ENCODE results near the gene ALG9.
"Not testable (repeated sequence)": the region's sequence is repeated elsewhere in the genome, so short reads cannot be mapped to it uniquely, and the experiment has no call there.

The ALG9 gene, protein sequence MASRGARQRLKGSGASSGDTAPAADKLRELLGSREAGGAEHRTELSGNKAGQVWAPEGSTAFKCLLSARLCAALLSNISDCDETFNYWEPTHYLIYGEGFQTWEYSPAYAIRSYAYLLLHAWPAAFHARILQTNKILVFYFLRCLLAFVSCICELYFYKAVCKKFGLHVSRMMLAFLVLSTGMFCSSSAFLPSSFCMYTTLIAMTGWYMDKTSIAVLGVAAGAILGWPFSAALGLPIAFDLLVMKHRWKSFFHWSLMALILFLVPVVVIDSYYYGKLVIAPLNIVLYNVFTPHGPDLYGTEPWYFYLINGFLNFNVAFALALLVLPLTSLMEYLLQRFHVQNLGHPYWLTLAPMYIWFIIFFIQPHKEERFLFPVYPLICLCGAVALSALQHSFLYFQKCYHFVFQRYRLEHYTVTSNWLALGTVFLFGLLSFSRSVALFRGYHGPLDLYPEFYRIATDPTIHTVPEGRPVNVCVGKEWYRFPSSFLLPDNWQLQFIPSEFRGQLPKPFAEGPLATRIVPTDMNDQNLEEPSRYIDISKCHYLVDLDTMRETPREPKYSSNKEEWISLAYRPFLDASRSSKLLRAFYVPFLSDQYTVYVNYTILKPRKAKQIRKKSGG

DNA sequence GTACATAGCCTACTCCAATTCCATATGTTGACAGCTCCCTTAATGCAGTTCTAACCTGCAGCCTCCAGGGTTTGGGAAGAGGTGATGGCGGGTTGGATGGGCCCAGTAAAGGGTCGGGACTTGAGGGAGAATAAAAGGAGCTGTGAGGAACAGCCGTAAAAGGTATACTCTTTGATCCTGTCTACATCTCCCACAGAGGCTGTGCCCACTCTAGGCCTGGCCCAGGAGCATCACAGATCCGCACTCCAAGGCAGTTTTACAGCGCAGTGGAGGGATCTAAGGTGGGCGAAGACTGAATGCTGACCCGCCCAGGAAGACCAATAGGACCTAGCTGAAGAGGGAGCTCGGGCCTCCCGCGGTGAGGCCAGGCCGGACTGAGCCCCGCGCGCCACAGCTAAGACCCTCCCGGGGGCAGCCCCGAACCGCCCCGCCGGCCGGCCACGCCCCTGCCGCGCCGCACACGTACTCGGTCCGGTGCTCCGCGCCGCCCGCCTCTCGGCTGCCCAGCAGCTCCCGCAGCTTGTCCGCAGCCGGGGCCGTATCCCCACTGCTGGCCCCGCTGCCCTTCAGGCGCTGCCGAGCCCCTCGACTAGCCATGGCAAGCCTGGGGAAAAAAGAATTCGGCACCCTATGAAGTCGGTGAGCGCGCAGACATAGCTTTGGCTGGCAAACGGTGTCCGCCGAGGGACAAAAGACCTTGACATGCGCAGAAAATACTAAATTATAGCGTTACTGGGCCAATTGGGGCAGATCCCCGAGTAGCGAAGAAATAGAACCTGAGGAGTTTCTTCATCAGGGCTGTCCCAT, at the start of gene ALG9:
Gene ALG9 (minus strand): TSS at position 696 of the 807 bp plus-strand sequence. CDS start 99 bp downstream, at position 597.
- peak; percentile 76 to 85 for DNase-seq (ENCODE audit: low read depth in 2 of 2)

DNA sequence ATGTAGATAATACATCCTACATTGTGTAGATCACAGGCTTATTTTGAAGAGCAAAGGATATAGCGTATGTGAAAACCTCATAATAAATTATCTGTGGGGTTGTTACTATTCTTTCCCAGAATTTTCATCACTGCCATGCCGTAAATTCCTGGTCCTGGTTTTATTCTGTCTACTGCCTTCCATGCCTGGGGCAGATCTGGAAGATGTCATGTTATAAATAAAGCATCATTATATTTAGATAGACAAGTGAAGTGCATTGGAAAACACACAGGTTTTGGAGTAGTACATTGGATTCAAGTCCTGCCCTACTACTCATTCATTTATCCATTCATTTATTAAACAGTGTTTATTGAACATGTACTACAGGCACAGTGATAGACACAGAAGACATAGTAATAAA, 49.5 kb upstream of the ALG9 start:
- DNase-seq (ENCODE audit: low read depth in 2 of 2) = no peak

DNA sequence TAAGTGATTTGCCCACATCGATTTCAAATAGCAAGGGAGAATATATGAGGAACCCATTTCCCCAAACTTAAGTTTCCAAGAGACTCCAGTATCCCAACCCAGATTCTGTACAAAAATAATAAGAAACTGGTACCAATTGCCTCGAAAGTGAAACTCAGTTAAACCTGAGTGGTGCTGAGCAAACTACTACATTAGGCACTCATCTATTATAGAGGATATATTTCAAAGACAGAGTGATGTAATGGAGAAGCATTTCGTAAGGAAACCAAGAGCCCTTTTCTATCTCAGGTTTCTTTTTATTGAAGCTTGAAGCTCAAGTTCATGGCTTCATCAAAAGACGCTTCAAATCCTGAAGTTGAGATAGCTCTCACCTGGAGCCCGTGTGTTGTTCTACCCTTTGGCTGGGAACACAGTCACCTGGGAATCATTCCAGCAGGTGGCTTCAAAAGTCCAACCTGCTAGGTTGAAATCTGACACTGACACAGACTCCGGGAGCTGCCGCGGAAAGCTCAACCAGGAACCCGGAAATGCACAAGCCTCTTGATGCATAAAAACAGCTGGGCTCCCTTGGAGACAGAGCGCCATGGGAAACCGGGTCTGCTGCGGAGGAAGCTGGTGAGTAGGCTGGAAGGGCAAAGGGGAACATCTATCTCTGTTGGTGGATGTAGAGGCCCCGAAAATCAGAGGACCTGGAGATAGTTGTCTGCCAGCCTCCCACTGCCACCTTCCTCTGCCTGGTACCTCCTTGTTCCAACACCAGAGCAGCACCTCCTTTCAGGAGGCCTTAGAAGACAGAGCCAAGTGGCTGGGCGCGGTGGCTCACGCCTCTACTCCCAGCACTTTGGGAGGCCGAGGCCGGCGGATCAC, 47.2 kb upstream of the ALG9 start, which contains the start of gene C11orf52:
Gene C11orf52 (plus strand): TSS at position 524 of the 867 bp plus-strand sequence. CDS start 60 bp downstream, at position 584.
- DNase-seq (ENCODE audit: low read depth in 2 of 2) = no peak

DNA sequence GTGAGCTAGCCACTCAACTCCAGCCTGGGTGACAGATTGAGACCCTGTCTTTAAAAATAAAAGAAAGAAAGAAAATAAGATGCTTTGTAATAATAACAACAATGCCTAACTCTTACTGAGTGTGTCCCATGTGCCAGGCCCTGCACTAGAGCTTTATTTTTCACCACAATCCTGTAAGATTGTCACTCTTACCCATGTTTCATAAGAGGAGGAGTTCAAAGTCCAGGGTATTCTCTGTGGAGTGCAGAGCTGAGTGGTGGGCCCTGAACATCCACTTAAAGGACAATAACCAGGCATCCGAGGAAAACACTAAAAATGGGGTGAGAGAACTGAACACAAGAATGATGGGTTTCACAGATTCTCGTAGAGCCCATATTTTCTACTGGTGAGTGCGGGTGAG, 46.4 kb upstream of the ALG9 start:
- no peak for DNase-seq (ENCODE audit: low read depth in 2 of 2)

DNA sequence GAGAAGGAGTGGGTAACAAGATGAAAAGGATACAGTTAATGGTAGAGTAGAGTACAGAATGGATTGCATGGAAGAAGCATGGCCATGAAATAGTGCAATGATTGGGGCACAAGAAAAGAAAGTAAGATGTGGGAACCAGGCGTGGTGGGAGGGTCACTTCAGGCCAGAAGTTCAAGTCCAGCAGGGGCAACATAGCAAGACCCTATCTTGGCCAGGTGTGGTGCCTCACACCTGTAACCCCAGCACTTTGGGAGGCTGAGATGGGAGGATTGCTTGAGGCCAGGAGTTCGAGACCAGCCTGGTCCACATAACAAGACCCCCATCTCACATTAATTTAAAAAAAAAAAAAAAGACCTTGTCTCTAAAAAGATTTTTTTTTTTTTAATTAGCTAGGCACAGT, 45.9 kb upstream of the ALG9 start:
- DNase-seq (ENCODE audit: low read depth in 2 of 2) = no peak

DNA sequence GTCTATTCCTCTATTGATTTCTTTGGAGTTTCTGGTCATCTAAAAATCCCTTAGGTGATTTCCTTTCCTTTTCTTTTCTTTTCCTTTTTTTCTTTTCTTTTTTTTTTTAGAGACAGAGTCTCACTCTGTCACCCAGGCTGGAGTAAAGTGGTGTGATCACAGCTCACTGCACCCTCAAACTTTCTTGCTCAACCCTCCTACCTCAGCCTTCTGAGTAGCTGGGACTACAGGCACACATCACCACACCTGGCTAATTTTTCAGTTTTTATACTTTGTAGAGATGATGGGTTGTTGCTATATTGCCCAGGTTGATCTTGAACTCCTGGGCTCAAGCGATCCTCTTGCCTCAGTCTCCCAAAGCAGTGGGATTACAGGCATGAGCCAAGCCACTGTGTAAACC, 45.4 kb upstream of the ALG9 start:
- DNase-seq (ENCODE audit: low read depth in 2 of 2) = no peak

DNA sequence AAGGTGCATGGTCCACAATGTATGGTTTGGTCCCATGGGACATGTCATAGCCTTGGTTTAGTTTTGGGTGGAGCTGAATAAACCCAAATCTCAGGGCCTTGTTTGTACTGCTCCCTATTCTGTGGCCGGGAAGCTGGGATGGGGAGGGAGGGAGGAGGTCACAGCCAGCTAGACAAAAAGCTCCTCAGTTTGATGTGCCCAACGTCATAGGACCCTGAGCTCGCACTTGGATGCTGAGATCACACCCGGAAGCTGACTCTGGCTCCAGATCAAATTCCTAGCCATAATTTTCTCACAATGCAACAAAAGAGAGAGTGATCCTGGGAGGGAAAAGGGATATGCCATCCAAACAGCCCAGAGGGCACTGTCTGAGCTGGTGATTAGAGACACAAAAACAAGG, 42.6 kb upstream of the ALG9 start:
- no peak for DNase-seq (ENCODE audit: low read depth in 2 of 2)

DNA sequence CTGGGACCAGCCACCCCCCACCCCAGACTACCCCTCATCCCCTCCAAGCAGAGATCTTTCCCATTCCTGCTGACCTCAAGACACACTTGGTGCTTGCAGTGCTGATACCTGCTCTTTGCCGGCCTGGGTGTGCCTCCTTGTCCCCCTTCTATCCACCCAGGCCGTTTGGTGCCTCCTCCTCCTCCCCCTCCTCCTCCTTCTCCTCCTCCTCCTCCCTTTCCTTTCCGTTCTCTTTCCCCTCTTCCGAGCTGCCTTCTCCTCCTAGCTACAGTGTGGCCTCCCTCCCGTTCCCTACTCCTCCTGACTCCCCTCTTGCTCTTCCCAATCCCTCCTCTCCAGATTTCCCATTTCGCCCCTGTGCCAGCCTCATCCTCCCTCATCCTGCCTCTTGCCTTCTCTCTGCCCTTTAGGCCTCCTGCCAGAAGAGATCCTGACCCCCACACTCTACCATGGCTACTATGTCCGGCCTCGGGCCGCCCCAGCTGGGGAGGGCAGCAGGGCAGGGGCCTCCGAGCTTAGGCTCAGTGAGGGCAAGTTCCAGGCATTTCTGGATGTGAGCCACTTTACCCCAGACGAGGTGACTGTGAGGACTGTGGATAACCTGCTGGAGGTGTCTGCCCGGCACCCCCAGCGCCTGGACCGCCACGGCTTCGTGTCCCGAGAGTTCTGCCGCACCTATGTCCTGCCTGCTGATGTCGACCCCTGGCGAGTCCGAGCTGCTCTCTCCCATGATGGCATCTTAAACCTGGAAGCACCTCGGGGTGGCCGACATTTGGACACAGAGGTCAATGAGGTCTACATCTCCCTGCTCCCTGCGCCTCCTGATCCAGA, 41.9 kb upstream of the ALG9 start:
- DNase-seq (ENCODE audit: low read depth in 2 of 2) = no peak

DNA sequence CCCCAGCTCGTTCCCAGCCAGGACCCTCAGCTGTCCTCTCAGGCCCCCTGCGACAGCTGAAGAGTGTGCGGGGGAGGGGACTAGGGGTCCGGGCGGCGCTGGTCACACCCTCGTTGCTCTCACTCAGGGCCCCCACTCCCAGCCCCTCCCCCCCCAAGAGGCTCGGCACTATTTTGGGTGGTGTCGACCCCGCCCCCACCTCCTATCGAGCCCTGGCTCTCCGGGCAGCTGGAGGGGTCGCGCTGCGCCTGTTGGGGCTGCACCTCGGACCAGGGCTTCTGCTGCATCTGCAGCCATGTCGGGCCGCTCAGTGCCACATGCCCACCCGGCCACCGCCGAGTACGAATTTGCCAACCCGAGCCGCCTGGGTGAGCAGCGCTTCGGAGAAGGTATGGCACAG, 41.2 kb upstream of the ALG9 start, which contains the start of gene HSPB2:
Gene HSPB2 (plus strand): TSS at position 200 of the 400 bp plus-strand sequence. CDS start 96 bp downstream, at position 296.
- DNase-seq (ENCODE audit: low read depth in 2 of 2) = no peak

DNA sequence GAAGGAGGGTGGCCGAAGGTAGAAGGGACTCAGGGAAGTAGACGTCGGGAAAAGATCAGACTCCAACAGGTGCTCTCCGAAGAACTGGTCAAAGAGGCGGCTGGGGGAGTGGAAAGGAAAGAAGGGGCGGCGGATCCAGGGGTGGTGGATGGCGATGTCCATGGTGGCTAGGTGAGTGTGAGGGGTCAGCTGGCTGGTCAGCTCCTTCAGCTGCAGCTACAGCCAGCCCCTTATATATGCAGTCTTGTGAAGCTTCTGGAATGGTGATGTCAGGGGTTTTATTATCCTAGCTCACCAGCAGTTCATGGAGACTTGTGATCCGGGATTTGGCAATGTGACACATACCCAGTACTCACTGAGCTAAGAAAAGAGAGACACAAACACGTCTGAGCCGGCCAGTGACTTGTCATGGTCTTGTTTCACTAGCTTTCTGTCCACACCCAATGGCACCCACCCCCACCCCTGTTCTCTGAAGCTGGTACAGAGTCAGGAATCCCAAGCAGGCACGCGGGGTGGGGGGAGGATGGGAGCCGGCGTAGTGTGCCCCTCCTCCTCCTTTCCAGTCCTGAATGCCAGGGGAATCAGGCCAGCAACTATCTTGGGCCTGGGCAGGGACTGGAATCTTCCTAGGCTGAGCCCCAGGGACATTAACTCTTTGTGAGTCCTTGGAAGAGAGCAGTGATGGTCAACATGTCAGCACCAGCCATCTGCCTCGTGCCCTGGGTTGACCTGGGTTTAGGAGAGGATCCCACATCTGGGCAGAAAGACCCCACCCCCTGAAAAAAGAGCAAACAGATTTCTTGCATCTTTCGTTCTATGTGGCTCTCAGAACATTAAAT, 40.4 kb upstream of the ALG9 start, which contains the start of gene CRYAB:
Gene CRYAB (minus strand): TSS at position 208 of the 839 bp plus-strand sequence. CDS start 46 bp downstream, at position 162.
- DNase-seq (ENCODE audit: low read depth in 2 of 2) = no peak

DNA sequence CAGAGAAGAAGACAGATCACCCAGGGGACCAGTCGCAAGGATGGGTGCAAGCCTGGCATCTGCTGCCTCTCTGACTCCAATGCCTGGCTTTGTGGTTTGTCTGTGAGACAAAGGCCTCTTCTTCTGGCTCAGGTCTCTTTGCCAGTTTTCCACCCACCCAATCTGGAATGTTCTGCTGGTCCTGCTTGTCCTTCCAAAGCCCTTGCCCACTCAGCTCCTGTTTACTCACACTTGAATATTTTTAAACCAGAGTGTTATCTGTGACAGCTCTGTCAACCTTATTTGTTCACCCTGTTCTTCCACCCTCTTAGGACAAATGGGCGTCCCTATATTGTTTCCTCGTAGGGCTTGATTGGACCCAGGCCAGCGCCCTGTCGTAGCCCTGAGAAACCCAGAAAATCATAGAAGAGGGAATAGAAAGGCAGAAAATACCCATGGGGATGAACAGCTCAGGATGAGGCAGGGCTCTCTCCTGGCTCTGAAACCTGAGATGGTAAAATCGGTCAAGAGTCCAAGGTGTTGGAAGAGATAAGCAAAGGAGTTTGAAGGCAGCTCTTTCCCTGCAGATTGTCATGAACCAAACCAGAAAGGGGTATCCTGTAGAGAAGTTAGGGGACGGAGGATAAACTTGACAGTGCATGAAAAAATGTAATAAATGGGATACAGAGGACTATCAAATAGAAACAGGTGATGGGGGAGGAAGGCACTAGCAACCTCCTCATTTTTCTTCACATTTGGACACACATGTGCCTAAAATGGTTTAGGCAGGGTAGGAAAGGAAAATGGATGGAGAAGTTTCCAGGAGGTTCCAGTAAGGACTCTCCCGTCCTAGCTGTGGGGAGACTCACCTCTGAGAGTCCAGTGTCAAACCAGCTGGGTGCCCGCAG, 39.5 kb upstream of the ALG9 start:
- DNase-seq (ENCODE audit: low read depth in 2 of 2) = no peak

DNA sequence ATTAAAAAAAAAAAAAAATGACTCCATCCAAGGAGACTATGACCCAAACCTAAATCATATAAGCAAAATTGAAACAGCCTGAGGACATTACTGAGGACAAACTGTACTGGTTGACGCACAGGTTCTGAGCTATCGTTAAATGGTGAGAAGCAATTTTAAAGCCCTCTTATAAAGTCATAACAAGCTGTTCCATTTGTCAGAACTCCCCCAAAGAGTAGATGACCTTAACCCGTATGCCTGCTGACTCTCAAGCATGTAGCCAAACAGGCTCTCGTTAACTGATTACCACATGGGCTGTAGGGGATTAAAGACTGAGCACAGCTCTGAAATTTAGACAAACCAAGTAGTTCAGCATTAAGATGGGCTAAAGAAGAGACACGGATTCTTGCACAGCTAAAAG, 38.0 kb upstream of the ALG9 start:
- no peak for DNase-seq (ENCODE audit: low read depth in 2 of 2)

DNA sequence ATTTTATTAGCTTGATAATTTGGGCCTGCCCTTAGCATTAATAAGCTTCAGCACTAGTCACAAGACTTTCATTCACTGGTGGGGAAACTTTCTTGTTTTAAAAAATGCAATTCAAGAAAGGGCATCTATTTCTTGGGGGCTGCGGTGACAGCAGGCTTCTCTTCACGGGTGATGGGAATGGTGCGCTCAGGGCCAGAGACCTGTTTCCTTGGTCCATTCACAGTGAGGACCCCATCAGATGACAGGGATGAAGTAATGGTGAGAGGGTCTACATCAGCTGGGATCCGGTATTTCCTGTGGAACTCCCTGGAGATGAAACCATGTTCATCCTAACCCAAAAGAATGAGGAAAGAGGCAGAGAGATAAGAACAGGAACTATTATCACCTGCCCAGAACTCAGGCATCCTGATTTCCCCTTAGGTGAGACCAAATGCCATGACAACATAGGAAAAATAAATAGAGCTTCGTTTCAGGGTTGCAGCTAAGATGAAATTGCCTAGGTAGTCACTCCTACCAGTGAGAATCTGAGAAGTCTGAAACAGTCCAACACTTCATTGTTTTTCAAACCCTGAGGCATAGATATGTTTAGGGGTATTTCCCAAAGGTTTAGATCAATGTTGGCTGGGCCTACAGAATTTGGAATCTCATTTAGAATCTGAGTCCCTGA, 37.4 kb upstream of the ALG9 start:
- no peak for DNase-seq (ENCODE audit: low read depth in 2 of 2)

DNA sequence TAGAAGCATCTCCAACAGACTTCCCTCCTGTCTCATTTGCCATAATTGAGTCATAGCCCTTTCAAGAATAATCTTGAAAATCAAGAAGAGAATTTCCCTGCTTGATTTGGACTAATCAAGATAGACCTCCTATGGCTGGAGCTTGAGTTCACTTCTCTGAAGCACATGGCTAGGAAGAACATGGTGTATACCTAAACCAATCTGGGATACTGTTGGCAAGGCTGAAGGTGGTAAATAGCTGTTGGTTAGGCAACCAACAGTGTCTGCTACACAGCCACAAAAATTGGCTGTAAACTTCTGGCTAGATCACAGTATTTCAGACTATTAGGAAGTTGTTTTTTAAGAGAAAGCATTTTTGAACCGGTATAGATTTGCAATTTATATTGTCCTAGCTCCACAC, 35.3 kb upstream of the ALG9 start:
- no peak for DNase-seq (ENCODE audit: low read depth in 2 of 2)

DNA sequence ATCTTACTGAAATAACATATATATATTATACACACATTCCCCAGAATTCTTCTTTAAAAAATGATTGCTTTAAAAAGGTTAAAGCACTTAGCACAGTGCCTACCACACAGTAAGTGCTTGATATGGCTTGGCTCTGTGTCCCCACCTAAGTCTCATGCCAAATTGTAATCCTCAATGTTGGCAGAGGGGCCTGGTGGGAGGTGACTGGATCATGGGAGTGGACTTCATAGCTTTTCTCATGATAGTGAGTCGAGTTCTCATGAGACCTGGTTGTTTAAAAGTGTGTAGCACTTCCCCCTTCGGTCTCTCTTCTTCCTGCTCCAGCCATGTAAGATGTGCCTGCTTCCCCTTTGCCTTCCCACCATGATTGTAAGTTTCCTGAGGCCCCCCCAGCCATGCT, 34.0 kb upstream of the ALG9 start:
- no peak for DNase-seq (ENCODE audit: low read depth in 2 of 2)

DNA sequence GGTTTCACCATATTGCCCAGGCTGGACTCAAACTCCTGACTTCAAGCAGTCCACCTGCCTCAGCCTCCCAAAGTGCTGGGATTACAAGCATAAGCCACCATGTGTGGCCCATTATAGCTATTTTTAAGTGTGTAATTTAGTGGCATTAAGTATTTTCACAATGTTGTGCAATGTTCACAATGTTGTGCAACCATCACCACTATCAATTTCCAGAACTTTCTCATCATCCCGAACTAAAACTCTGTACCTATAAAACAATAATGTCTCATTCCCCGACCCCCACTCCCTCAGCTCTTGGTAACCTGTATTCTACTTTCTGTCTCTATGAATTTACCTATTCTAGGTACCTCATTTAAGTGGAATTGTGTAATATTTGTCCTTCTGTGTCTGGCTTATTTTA, 15.5 kb upstream of the ALG9 start:
- DNase-seq (ENCODE audit: low read depth in 2 of 2) = no peak

DNA sequence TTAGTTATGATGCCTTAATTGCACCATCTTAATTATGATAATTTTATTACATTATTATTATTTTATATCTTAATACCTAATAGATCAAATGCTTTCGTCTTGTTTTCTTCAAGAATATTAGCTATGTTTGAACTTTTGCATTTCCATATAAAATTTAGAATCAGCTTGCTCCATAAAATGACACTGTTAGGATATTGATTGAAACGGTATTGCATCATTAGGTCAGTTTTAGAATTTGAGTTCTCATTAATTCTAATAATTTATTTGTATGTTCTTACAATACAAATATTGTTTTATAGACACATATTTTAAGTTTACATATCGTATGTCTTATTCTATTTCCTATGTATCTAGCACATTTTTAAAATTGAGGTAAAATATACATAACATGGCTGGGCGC, 14.7 kb upstream of the ALG9 start:
- DNase-seq (ENCODE audit: low read depth in 2 of 2) = no peak

DNA sequence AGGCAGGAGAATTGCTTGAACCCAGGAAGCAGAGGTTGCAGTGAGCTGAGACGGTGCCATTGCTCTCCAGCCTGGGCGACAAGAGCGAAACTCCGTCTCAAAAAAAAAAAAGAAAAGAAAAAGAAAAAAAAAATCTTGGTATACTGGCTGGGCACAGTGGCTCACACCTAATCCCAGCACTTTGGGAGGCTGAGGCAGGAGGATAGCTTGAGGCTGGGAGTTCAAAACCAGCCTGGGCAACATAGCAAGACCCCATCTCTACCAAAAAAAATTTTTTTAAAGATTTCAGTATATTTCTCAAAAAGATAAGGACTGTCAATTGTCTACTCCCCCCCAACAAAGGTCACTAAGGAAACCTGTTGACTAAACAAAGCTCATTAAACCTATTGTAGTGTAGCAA, 13.7 kb upstream of the ALG9 start:
- DNase-seq (ENCODE audit: low read depth in 2 of 2) = not testable (repeated sequence)

Measured in stimulated activated CD8-positive, alpha-beta memory T cell treated with anti-CD3 and anti-CD28 coated beads, Interleukin-7, amount 100 ng/mL, for 1 hour (primary cell).